Right lobe of liver (tissue), 6 donors: ENCODE results near the gene NHLH1. TPM values are rescaled to one million over a fixed set of nuclear protein-coding genes. Genes with fewer than 3 reads are reported as not detected.
A peak's percentile ranks its signal among the peaks of the same experiment; 100 is the strongest.

Experiments
- ATAC-seq, 4 donors: fragments of 200-7000 bp; cut with Tn5 transposase; one replicate each; pipeline ENCODE4 v1.9.1; 2020; ENCODE audit warnings: mild to moderate bottlenecking in 4 of 4, moderate library complexity in 4 of 4
- DNase-seq, 3 donors: peaks; one replicate each; pipeline ENCODE4 v3.0.0-alpha.2; 2020
- H3K27ac ChIP-seq, 3 donors: fragments of 200-600 bp; one replicate each; pipeline ENCODE4 v1.8.0; 2022
- H3K27me3 ChIP-seq, 2 donors: fragments of 200-600 bp; one replicate each; pipeline ENCODE4 v1.8.0; 2022
- H3K36me3 ChIP-seq, 4 donors: fragments of 200-600 bp; sonication (generic) in 1 of 4; one replicate each; pipeline versions ENCODE4 v1.5.1 to v1.8.0; 2017 to 2022; ENCODE audit warnings: control low read depth in 1 of 4
- H3K4me1 ChIP-seq, 4 donors: fragments of 200-600 bp; sonication (generic) in 1 of 4; one replicate each; pipeline versions ENCODE4 v1.5.1 to v1.8.0; 2017 to 2022; ENCODE audit warnings: control low read depth in 1 of 4
- H3K4me3 ChIP-seq, 3 donors: fragments of 200-600 bp; one replicate each; pipeline ENCODE4 v1.8.0; 2022
- H3K9me3 ChIP-seq, 4 donors: fragments of 200-600 bp; sonication (generic) in 1 of 4; one replicate each; pipeline versions ENCODE4 v1.5.1 to v1.8.0; 2017 to 2022; ENCODE audit warnings: control low read depth in 1 of 4
- POLR2A ChIP-seq: fragments of 450-650 bp; IDR thresholded peaks from one replicate; pipeline ENCODE4 v1.6.1; 2017; ENCODE audit warnings: antibody characterized with exemption, mild to moderate bottlenecking
- WGBS: methylation state at CpG from one replicate; pipeline ENCODE4 v1.1.6; 2018; ENCODE audit warnings: low coverage, low lambda C conversion rate; ENCODE audit not compliant: insufficient coverage; ENCODE audit errors: missing lambda C conversion rate; 5-methylcytosine and 5-hydroxymethylcytosine counted together
- intact Hi-C, 2 donors: fragments of 100-400 bp; cut with DNase I; formaldehyde crosslinking; loops; one replicate each; pipeline versions ENCODE4 v1.11.2 to v1.14.1; 2022
- total RNA-seq, 6 experiments: library from RNA; depleted of rRNA in 2 of 6; stranded (reverse); fragments of >200 nt in 2 of 6; fragmentation: NEBNext Ultra II Directional in 3 of 6; extraction: Animal tissue kit (Norgen Biotek cat#: 25700) in 3 of 6; gene quantifications; one replicate each; pipeline versions ENCODE4 v1.1.0 to v1.2.4, GENCODE V29; 2016 to 2023
- TF ChIP-seq, protein P1 (sequence below), 4 donors: fragments of 200-600 bp in 3 of 4; fragments of 450-650 bp in 1 of 4; IDR thresholded peaks; one replicate each; pipeline versions ENCODE4 v1.5.1 to v1.8.0; 2016 to 2022; ENCODE audit warnings: antibody characterized with exemption in 4 of 4, mild to moderate bottlenecking in 2 of 4
- donor health status: DM: no; HTN: yes; CAD: no.
- donor health status: DM: no; HTN: no; CAD: no.
- donor health status: DM: no; HTN: no; CAD: no.
- donor health status: DM: no; HTN: yes; CAD: no.
- donor health status: DM: no; HTN: yes; CAD: no.

Gene NHLH1
- total RNA-seq, 6 experiments from 2014 or later: 0.07 to 0.12 TPM; not detected in 4

DNA sequence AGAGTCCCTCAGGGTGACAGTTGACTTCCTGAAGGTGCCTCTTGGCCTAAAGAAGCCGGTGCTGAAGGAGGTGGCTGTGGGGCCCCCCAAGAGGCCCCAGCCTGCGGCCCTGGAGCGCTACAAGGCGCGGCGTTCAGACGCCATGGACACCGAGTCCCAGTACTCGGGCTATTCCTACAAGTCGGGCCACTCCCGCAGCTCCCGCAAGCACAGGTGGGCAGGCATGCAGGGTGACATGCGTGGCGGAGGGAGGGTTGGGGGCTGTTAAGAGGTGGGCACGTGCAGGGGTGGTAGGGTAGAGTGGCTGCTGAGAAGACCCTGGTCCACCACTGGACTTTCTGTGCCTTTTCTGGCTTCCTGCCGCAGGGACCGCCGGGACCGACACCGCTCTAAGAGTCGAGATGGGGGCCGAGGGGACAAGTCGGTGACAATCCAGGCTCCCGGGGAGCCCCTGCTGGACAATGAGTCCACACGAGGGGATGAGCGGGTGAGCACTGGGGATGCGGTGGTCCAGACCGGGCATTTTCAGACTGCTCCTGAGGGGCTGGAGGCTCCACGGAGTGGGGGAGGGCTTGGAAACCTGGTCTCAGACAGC lies 48.9 kb downstream of the NHLH1 start:
- intact Hi-C loops: no loop called here
- Histone ChIP-seq H3K4me3 (no peak overlapping the region), H3K27ac (no peak overlapping the region), H3K36me3 (no peaks in the 10 kb centered on the region), H3K9me3 (no peaks in the 10 kb centered on the region), H3K27me3 (no peaks in the 10 kb centered on the region), H3K4me1 (no peaks in the 10 kb centered on the region)
- no peak for TF ChIP-seq POLR2A
- TF ChIP-seq, protein P1, sequence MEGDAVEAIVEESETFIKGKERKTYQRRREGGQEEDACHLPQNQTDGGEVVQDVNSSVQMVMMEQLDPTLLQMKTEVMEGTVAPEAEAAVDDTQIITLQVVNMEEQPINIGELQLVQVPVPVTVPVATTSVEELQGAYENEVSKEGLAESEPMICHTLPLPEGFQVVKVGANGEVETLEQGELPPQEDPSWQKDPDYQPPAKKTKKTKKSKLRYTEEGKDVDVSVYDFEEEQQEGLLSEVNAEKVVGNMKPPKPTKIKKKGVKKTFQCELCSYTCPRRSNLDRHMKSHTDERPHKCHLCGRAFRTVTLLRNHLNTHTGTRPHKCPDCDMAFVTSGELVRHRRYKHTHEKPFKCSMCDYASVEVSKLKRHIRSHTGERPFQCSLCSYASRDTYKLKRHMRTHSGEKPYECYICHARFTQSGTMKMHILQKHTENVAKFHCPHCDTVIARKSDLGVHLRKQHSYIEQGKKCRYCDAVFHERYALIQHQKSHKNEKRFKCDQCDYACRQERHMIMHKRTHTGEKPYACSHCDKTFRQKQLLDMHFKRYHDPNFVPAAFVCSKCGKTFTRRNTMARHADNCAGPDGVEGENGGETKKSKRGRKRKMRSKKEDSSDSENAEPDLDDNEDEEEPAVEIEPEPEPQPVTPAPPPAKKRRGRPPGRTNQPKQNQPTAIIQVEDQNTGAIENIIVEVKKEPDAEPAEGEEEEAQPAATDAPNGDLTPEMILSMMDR (IDR thresholded peaks at IDR 0.05): no peak
- WGBS: 60% methylated on average over 1 of the region's 29 CpGs
- ATAC-seq: no peak
- no peak for DNase-seq

DNA sequence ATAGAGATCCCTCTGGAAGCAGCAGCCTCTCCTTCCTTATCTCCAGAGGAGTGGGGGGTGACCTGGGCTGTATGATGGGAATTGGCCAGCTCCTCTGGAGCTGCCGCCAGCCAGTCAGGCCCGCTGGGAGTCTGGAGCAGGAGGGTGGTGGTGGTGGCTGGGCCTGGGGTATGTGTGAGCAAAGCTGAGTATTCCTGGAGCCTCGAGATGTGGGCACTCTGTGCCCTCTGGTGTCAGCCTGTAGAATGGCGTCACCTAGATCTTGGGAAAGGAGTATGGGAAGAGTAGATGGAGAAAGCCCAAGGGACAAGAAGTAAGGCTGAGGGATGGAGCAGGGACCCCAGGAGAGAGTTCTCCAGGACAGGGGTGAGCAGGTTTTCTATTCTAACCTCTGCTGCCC lies 49.5 kb downstream of the NHLH1 start:
- Histone ChIP-seq H3K9me3 (no peaks in the 10 kb centered on the region), H3K4me1 (no peaks in the 10 kb centered on the region), H3K27me3 (no peaks in the 10 kb centered on the region), H3K27ac (no peak overlapping the region), H3K36me3 (no peaks in the 10 kb centered on the region), H3K4me3 (no peak overlapping the region)
- ATAC-seq: peak; percentile 43 to 65 (median 58)
- intact Hi-C loops: no loop called here
- WGBS: 39% methylated on average over 2 of the region's 4 CpGs
- TF ChIP-seq POLR2A: no peak
- TF ChIP-seq, protein P1 (IDR thresholded peaks at IDR 0.05): peak; percentile 7 to 19 (median 15)
- no peak for DNase-seq

DNA sequence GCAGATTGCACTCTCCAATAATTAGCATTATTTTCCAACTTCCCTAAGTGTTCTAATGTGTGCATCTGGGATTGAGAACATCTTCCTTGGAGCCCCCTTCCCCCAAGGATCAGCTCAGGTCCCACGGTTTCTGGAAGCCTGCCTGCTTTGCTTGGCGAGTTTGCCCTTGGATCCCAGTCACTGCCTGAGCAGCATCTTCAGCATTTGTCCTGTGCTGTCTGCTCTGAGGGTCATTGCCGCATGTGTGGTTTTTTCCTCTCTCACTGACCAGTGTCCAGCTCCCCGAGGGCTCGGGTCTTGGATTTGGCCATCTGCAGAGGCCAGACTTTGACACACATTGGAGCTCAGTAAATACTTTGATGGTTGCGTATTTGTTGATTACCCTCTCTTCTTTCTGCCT lies 51.6 kb downstream of the NHLH1 start:
- no peaks in the 10 kb centered on the region for H3K4me1 ChIP-seq
- H3K36me3 ChIP-seq: no peaks in the 10 kb centered on the region
- no peaks in the 10 kb centered on the region for H3K27me3 ChIP-seq
- no peak for ATAC-seq
- DNase-seq: peak in 1 of 3 donors; percentile 16
- no peak overlapping the region for H3K4me3 ChIP-seq
- intact Hi-C loops: no loop called here
- H3K9me3 ChIP-seq: no peaks in the 10 kb centered on the region
- 69% methylated on average over 5 of the region's 6 CpGs for WGBS
- TF ChIP-seq, protein P1 (IDR thresholded peaks at IDR 0.05): no peak
- no peak for TF ChIP-seq POLR2A
- no peak overlapping the region for H3K27ac ChIP-seq

DNA sequence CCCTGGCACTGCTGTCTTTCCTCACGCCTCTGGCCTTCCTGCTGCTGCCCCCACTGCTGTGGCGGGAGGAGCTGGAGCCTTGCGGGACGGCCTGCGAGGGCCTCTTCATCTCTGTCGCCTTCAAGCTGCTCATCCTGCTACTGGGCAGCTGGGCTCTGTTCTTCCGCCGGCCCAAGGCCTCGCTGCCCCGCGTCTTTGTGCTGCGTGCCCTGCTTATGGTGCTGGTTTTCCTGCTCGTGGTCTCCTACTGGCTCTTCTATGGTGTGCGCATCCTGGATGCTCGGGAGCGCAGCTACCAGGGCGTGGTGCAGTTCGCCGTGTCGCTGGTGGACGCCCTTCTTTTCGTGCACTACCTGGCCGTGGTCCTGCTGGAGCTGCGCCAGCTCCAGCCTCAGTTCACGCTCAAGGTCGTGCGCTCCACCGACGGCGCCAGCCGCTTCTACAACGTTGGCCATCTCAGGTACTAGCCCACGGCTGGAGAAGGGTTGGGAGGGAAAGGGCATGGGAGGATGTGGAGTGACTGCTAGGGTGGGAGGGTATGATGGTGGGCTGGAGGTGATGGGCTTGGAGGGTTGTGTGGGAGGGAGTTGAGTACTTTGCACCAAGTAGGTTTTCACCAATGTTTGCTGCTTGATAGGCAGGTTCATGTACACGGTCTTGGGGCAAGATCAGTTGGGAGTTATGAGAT lies 52.4 kb downstream of the NHLH1 start:
- 76% methylated on average over 12 of the region's 34 CpGs for WGBS
- H3K27me3 ChIP-seq: no peaks in the 10 kb centered on the region
- H3K9me3 ChIP-seq: no peaks in the 10 kb centered on the region
- no peaks in the 10 kb centered on the region for H3K4me1 ChIP-seq
- no peaks in the 10 kb centered on the region for H3K36me3 ChIP-seq
- H3K4me3 ChIP-seq: no peak overlapping the region
- H3K27ac ChIP-seq: no peak overlapping the region
- no peak for TF ChIP-seq POLR2A
- TF ChIP-seq, protein P1 (IDR thresholded peaks at IDR 0.05): no peak
- no peak for ATAC-seq
- peak in 1 of 3 donors; percentile 25 for DNase-seq
- intact Hi-C loops: no loop called here
